ENCODE measurements around the gene JTB. TPM values are rescaled to one million over a fixed set of nuclear protein-coding genes. Genes with fewer than 3 reads are reported as not detected.

Gene JTB
- total and polyA plus RNA-seq, 9 of the 15 experiments (the other 6 are each of a cell fraction or from before 2014, with no cell fraction given): 24.7 to 308 (median 151) TPM

- TF ChIP-seq VEZF1 (CRISPR knock-in tag; IDR thresholded peaks at IDR 0.05) (no peak), ZBTB2 (IDR thresholded peaks at IDR 0.05) (0 out of 2 replicates have a peak, but pooled peaks have one; percentile 28), KAT2B (IDR thresholded peaks at IDR 0.05; ENCODE audit: low read depth, low read length) (no peak), RHOXF2B (CRISPR knock-in tag; conservative IDR thresholded peaks at IDR 0.05) (no peak), HMG20A (CRISPR knock-in tag; conservative IDR thresholded peaks at IDR 0.05) (no peak), JUN (IDR thresholded peaks at IDR 0.05; ENCODE audit: borderline replicate concordance, low read depth, low read length) (no peak), JUN (CRISPR knock-in tag; IDR thresholded peaks at IDR 0.05; ENCODE audit: borderline replicate concordance) (peak; percentile 62; the same call in 1 of the 2 replicates), ZNF561 (CRISPR knock-in tag; conservative IDR thresholded peaks at IDR 0.05) (no peak), NKRF (IDR thresholded peaks at IDR 0.05; ENCODE audit: borderline replicate concordance) (no peak), TEAD1 (CRISPR knock-in tag; IDR thresholded peaks at IDR 0.05) (peak in 1 of 2 experiments; percentile 50; a peak in 1 of 4 replicates), SRSF9 (IDR thresholded peaks at IDR 0.05; ENCODE audit: borderline replicate concordance, low read depth, low read length) (no peak), ZNF398 (CRISPR knock-in tag; IDR thresholded peaks at IDR 0.05) (no peak), E2F8 (IDR thresholded peaks at IDR 0.05; ENCODE audit: low read depth, partially characterized antibody) (no peak), ARID1B (IDR thresholded peaks at IDR 0.05) (no peak), HLTF (IDR thresholded peaks at IDR 0.05) (peak; percentile 75; the same call in 1 of the 2 replicates), MAX (CRISPR knock-in tag; IDR thresholded peaks at IDR 0.05) (no peak), MEF2D (tag; conservative IDR thresholded peaks at IDR 0.05; ENCODE audit: low read depth) (0 out of 2 replicates have a peak, but pooled peaks have one; percentile 47), C11orf30 (IDR thresholded peaks at IDR 0.05; ENCODE audit: low read depth) (no peak)
These were observed 32.2 kb downstream of the JTB start (continued) for GRCh38 chr1:153945131-153945794.
